IMR-90 (cell line): ENCODE measurements around the gene GOLGA8H. TPM values are rescaled to one million over a fixed set of nuclear protein-coding genes. Genes with fewer than 3 reads are reported as not detected.
"Not testable (repeated sequence)": the region's sequence is repeated elsewhere in the genome, so short reads cannot be mapped to it uniquely, and the experiment has no call there.

Experiments used
- ATAC-seq: fragments of 200-7000 bp; cut with Tn5 transposase; 2 replicates; pipeline ENCODE4 v1.9.1; 2020; ENCODE audit warnings: low read depth, mild to moderate bottlenecking, moderate library complexity
- BruUV-seq: library from RNA; stranded (reverse); fragments of 400-500 nt; replicated peaks from 2 replicates; lab custom pipeline; 2021; lab: Mats Ljungman, UMichigan
- CTCF ChIA-PET: fragments of 300-600 bp; formaldehyde crosslinking; extraction: SDS; loops from one replicate; lab custom pipeline; 2021; ENCODE audit warnings: antibody characterized with exemption; lab: Yijun Ruan, JAX
- POLR2A ChIA-PET: fragments of 300-600 bp; sonication (Branson Sonifier 250); formaldehyde crosslinking; loops from one replicate; lab custom pipeline; 2022; ENCODE audit warnings: antibody characterized with exemption; ENCODE audit not compliant: unreplicated experiment; lab: Charles Lee
- DNase-seq: peaks from one replicate; pipeline ENCODE4 v3.0.0; 2013
- H2AFZ ChIP-seq: replicated peaks from 2 replicates; pipeline ENCODE3; 2013; ENCODE audit warnings: low read length, mild to moderate bottlenecking; ENCODE audit not compliant: poor library complexity
- H2AK5ac ChIP-seq: 2 replicates; pipeline ENCODE4 v1.6.1; 2013; ENCODE audit warnings: low read depth, low read length, inconsistent platforms
- H2AK9ac ChIP-seq: replicated peaks from 2 replicates; pipeline ENCODE3; 2013; ENCODE audit warnings: mild to moderate bottlenecking, low read depth, low read length, moderate library complexity; ENCODE audit not compliant: poor library complexity
- H2BK120ac ChIP-seq: 2 replicates; pipeline ENCODE4 v1.6.1; 2013; ENCODE audit warnings: low read depth, low read length, inconsistent platforms
- H2BK15ac ChIP-seq: 3 replicates; pipeline ENCODE4 v1.6.1; 2013; ENCODE audit warnings: low read depth, low read length, inconsistent platforms
- H2BK20ac ChIP-seq: 2 replicates; pipeline ENCODE4 v1.6.1; 2013; ENCODE audit warnings: low read depth, mild to moderate bottlenecking, inconsistent platforms, low read length, moderate library complexity
- H2BK5ac ChIP-seq: 2 replicates; pipeline ENCODE4 v1.6.1; 2013; ENCODE audit warnings: mild to moderate bottlenecking, low read depth, low read length, inconsistent platforms; ENCODE audit not compliant: poor library complexity, severe bottlenecking
- H3K14ac ChIP-seq: replicated peaks from 2 replicates; pipeline ENCODE4 v1.6.1; 2013; ENCODE audit warnings: low read depth, low read length, inconsistent platforms
- H3K18ac ChIP-seq: 2 replicates; pipeline ENCODE4 v1.6.1; 2013; ENCODE audit warnings: low read depth, low read length, control low read depth
- H3K23ac ChIP-seq: 2 replicates; pipeline ENCODE4 v1.6.1; 2013; ENCODE audit warnings: low read depth, low read length, inconsistent platforms
- H3K27ac ChIP-seq: 2 replicates; pipeline ENCODE4 v1.5.1; 2013; ENCODE audit warnings: mild to moderate bottlenecking, control low read depth, low read length; ENCODE audit not compliant: insufficient read depth
- H3K27me3 ChIP-seq: 2 replicates; pipeline ENCODE4 v1.6.1; 2013; ENCODE audit warnings: low read length; ENCODE audit not compliant: control insufficient read depth, insufficient read depth
- H3K36me3 ChIP-seq: 2 replicates; pipeline ENCODE4 v1.6.1; 2013; ENCODE audit warnings: low read length, mixed read lengths; ENCODE audit not compliant: control insufficient read depth, insufficient read depth
- H3K4ac ChIP-seq: 2 replicates; pipeline ENCODE4 v1.6.1; 2013; ENCODE audit warnings: low read depth, low read length, inconsistent platforms
- H3K4me1 ChIP-seq: 2 replicates; pipeline ENCODE4 v1.6.1; 2013; ENCODE audit warnings: low read length, mixed read lengths; ENCODE audit not compliant: control insufficient read depth, insufficient read depth
- H3K4me2 ChIP-seq: 2 replicates; pipeline ENCODE4 v1.6.1; 2013; ENCODE audit warnings: low read depth, mild to moderate bottlenecking, control low read depth, low read length, moderate library complexity
- H3K4me3 ChIP-seq: 2 replicates; pipeline ENCODE4 v1.5.1; 2013; ENCODE audit warnings: low read depth, mild to moderate bottlenecking, control low read depth, low read length, moderate library complexity; ENCODE audit not compliant: insufficient read depth
- H3K56ac ChIP-seq: 2 replicates; pipeline ENCODE4 v1.6.1; 2013; ENCODE audit warnings: low read length, inconsistent platforms; ENCODE audit not compliant: insufficient read depth; ENCODE audit errors: extremely low read depth
- H3K79me1 ChIP-seq, 2 experiments: 2 replicates each; pipeline ENCODE4 v1.6.1; 2013; ENCODE audit warnings: low read length in 2 of 2, inconsistent platforms in 1 of 2, low read depth in 1 of 2
- H3K9ac ChIP-seq: 2 replicates; pipeline ENCODE4 v1.6.1; 2013; ENCODE audit warnings: low read depth, low read length, control low read depth
- H3K9me1 ChIP-seq: 2 replicates; pipeline ENCODE4 v1.6.1; 2013; ENCODE audit warnings: low read length, inconsistent platforms; ENCODE audit not compliant: insufficient read depth
- H3K9me3 ChIP-seq: 2 replicates; pipeline ENCODE4 v1.6.1; 2013; ENCODE audit warnings: low read length; ENCODE audit not compliant: control insufficient read depth, insufficient read depth
- H4K20me1 ChIP-seq: 2 replicates; pipeline ENCODE4 v1.6.1; 2013; ENCODE audit warnings: low read length, inconsistent platforms; ENCODE audit not compliant: insufficient read depth
- H4K5ac ChIP-seq: 2 replicates; pipeline ENCODE4 v1.6.1; 2013; ENCODE audit warnings: mild to moderate bottlenecking, low read depth, low read length, control low read depth
- H4K8ac ChIP-seq, 2 experiments: 2 replicates each; pipeline ENCODE4 v1.6.1; 2013; ENCODE audit warnings: low read depth in 2 of 2, low read length in 2 of 2, control low read depth in 1 of 2, inconsistent platforms in 1 of 2
- H4K91ac ChIP-seq: 2 replicates; pipeline ENCODE4 v1.6.1; 2013; ENCODE audit warnings: low read depth, low read length, inconsistent platforms; ENCODE audit not compliant: insufficient read depth
- WGBS, 2 experiments: methylation state at CpG; one replicate each; pipeline versions ENCODE4 v1.1.5 to v1.1.7; 2013; ENCODE audit warnings: missing lambda C conversion rate in 2 of 2; ENCODE audit not compliant: insufficient read length in 1 of 2; ENCODE audit errors: extremely low coverage in 2 of 2; 5-methylcytosine and 5-hydroxymethylcytosine counted together
- dilution Hi-C: fragments of 300-500 bp; cut with HindIII; formaldehyde crosslinking; loops from one replicate; pipeline ENCODE4 v1.14.3; 2018; ENCODE audit warnings: low sequenced_read_pairs; ENCODE audit not compliant: unreplicated experiment
- in situ Hi-C: fragments of 300-500 bp; cut with MboI; formaldehyde crosslinking; loops from 3 replicates; pipeline ENCODE4 v1.14.3; 2019; ENCODE audit warnings: low sequenced_read_pairs, inconsistent platforms, mixed read lengths
- intact Hi-C: fragments of 100-400 bp; cut with micrococcal nuclease; formaldehyde crosslinking; loops from 2 replicates; pipeline ENCODE4 v1.10.0; 2022
- polyA plus RNA-seq, 3 experiments: library from polyadenylated mRNA; depleted of rRNA; stranded (reverse); fragments of >200 nt; gene quantifications; 2 replicates each; pipeline ENCODE4 v1.2.3, GENCODE V29; 2012; ENCODE audit warnings: low replicate concordance in 1 of 3
- total RNA-seq: library from RNA; depleted of rRNA; stranded (reverse); fragments of >200 nt; gene quantifications from 2 replicates; pipeline ENCODE4 v1.2.3, GENCODE V29; 2012

The GOLGA8H gene
- total and polyA plus RNA-seq, 2 of the 4 experiments (the other 2 are of a cell fraction): not detected

DNA sequence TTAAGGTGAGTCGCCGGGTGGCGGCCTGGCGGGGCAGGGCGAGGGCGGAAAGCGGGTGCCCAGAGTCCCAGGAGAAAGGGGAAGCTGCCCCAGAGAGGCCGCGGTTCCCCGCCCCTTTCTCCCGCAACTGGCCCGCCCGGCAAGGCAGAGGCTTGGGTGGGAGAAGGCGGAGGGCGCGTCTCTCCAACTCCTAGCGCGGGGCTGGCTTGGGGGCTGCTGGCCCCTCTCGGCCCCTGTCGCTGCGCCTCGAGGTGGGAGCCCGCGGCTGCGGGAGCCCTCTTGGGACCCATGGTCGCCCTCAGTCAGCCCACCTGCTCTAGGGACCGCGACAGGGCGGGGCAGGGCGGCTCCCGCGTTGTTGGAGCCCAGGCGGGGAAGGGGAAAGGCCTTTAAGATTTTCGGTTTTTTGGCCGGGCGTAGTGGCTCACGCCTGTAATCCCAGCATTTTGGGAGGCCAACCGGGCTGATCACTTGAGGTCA lies 30.8 kb upstream of the GOLGA8H start:
- H2AK5ac ChIP-seq, H4K91ac ChIP-seq, H4K8ac ChIP-seq, H4K5ac ChIP-seq, H3K9ac ChIP-seq, CTCF ChIA-PET, BruUV-seq, H2AK9ac ChIP-seq, H3K23ac ChIP-seq, in situ Hi-C loops, H3K9me1 ChIP-seq, H3K79me1 ChIP-seq, H3K4ac ChIP-seq, H3K4me2 ChIP-seq, H2BK20ac ChIP-seq, H3K9me3 ChIP-seq, POLR2A ChIA-PET, H3K27ac ChIP-seq, DNase-seq, H2BK120ac ChIP-seq, H3K27me3 ChIP-seq, H3K18ac ChIP-seq, H3K4me1 ChIP-seq, H3K56ac ChIP-seq, H2BK5ac ChIP-seq, H2BK15ac ChIP-seq, H3K14ac ChIP-seq, H3K36me3 ChIP-seq, dilution Hi-C loops, H4K20me1 ChIP-seq, intact Hi-C loops, H2AFZ ChIP-seq: not testable (repeated sequence)
- H3K4me3 ChIP-seq: peak overlapping the region; percentile 27; the same call in 1 of the 2 replicates
- peak; percentile 77 for ATAC-seq
- no CpG with 5 or more reads among the region's 38 CpGs for WGBS, 2 experiments

- in situ Hi-C loops, BruUV-seq: not testable (repeated sequence)
Observed at GRCh38 chr15:30579394-30579970, 24.3 kb upstream of the GOLGA8H start.

More at GRCh38 chr15:30579394-30579970, 24.3 kb upstream of the GOLGA8H start:
- H2AK5ac ChIP-seq, H3K18ac ChIP-seq, H4K8ac ChIP-seq, DNase-seq, H2AK9ac ChIP-seq, dilution Hi-C loops, H3K9me3 ChIP-seq, H3K27me3 ChIP-seq, H3K56ac ChIP-seq, H3K27ac ChIP-seq, H3K4me1 ChIP-seq, H3K4ac ChIP-seq, H2BK120ac ChIP-seq, H3K9me1 ChIP-seq, H3K23ac ChIP-seq, H2AFZ ChIP-seq, H2BK5ac ChIP-seq, H3K36me3 ChIP-seq, CTCF ChIA-PET, H2BK15ac ChIP-seq, H2BK20ac ChIP-seq, H4K5ac ChIP-seq, POLR2A ChIA-PET, H3K14ac ChIP-seq, H3K4me2 ChIP-seq, H4K91ac ChIP-seq, intact Hi-C loops, H3K79me1 ChIP-seq, H3K9ac ChIP-seq, H3K4me3 ChIP-seq, H4K20me1 ChIP-seq: not testable (repeated sequence)
- peak; percentile 17; the same call in 1 of the 2 replicates for ATAC-seq
- no CpG with 5 or more reads among the region's 6 CpGs for WGBS, 2 experiments
